Nephron (organoid): ENCODE measurements around the gene PRKCA.
A peak's percentile ranks its signal among the peaks of the same experiment; 100 is the strongest.

ENCODE experiments used
- H3K27ac Mint-ChIP-seq, 3 experiments: 2 replicates each; pipeline ENCODE4 v1.8.0; 2020; ENCODE audit warnings: mixed read lengths in 3 of 3, mild to moderate bottlenecking in 2 of 3, moderate library complexity in 1 of 3
- H3K27me3 Mint-ChIP-seq: 2 replicates; pipeline ENCODE4 v1.8.0; 2021; ENCODE audit warnings: low read depth, mild to moderate bottlenecking, moderate library complexity, mixed read lengths
- H3K36me3 Mint-ChIP-seq: 2 replicates; pipeline ENCODE4 v1.8.0; 2020; ENCODE audit warnings: low read depth, mixed read lengths
- H3K4me1 Mint-ChIP-seq: 2 replicates; pipeline ENCODE4 v1.8.0; 2020; ENCODE audit warnings: mixed read lengths
- H3K4me3 Mint-ChIP-seq, 3 experiments: 2 replicates each; pipeline ENCODE4 v1.8.0; 2020; ENCODE audit warnings: mild to moderate bottlenecking in 3 of 3, mixed read lengths in 3 of 3, moderate library complexity in 2 of 3
- H3K9me3 Mint-ChIP-seq: 2 replicates; pipeline ENCODE4 v1.8.0; 2020; ENCODE audit warnings: mixed read lengths
- TF ChIP-seq, protein P1 (sequence below), 3 experiments: fragments of 200-600 bp; sonication (generic); IDR thresholded peaks; one replicate each; pipeline ENCODE4 v1.5.0; 2021; ENCODE audit warnings: antibody characterized with exemption in 3 of 3; ENCODE audit not compliant: unreplicated experiment in 3 of 3

The PRKCA gene

DNA sequence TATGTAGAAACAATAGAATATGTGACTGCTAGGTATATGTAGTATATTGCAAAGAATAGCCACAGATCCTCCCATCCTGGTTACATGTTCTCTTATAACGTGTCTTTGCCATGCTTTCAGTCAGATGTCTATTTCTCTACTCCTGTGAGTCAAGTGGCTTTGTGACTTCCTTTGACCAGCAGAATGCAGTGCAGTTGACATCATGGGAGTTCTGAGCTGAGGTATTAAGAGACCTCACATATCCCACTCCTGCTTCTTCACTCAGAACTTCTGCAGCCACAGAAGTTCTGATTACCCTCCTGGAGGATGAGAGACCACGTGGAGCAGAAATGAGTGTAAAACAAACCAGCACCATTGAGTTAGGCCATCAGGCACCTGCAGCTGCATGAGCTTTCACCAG, 222.5 kb downstream of the PRKCA start:
- no peaks in the 10 kb centered on the region for H3K36me3 Mint-ChIP-seq
- H3K27me3 Mint-ChIP-seq = no peaks in the 10 kb centered on the region
- peak overlapping the region in 1 of 3 experiments; percentile 59 for H3K27ac Mint-ChIP-seq
- H3K4me3 Mint-ChIP-seq = no peak overlapping the region
- peaks cover 35% of the 10 kb centered on the region for H3K4me1 Mint-ChIP-seq
- no peaks in the 10 kb centered on the region for H3K9me3 Mint-ChIP-seq
- TF ChIP-seq, protein P1, sequence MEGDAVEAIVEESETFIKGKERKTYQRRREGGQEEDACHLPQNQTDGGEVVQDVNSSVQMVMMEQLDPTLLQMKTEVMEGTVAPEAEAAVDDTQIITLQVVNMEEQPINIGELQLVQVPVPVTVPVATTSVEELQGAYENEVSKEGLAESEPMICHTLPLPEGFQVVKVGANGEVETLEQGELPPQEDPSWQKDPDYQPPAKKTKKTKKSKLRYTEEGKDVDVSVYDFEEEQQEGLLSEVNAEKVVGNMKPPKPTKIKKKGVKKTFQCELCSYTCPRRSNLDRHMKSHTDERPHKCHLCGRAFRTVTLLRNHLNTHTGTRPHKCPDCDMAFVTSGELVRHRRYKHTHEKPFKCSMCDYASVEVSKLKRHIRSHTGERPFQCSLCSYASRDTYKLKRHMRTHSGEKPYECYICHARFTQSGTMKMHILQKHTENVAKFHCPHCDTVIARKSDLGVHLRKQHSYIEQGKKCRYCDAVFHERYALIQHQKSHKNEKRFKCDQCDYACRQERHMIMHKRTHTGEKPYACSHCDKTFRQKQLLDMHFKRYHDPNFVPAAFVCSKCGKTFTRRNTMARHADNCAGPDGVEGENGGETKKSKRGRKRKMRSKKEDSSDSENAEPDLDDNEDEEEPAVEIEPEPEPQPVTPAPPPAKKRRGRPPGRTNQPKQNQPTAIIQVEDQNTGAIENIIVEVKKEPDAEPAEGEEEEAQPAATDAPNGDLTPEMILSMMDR (IDR thresholded peaks at IDR 0.05; ENCODE audit: unreplicated experiment in 3 of 3) = no peak

- TF ChIP-seq, protein P1 (IDR thresholded peaks at IDR 0.05; ENCODE audit: unreplicated experiment in 3 of 3) = no peak
- Mint-ChIP-seq H3K27ac (no peak overlapping the region), H3K9me3 (no peaks in the 10 kb centered on the region), H3K27me3 (no peaks in the 10 kb centered on the region), H3K36me3 (no peaks in the 10 kb centered on the region), H3K4me1 (peaks cover 35% of the 10 kb centered on the region), H3K4me3 (no peak overlapping the region)
Observed at GRCh38 chr17:66525338-66525737, 222.9 kb downstream of the PRKCA start.

- no peaks in the 10 kb centered on the region for H3K9me3 Mint-ChIP-seq
Observed at GRCh38 chr17:66526827-66527226, 224.4 kb downstream of the PRKCA start.

GRCh38 chr17:66527335-66527734, 224.9 kb downstream of the PRKCA start:
- Mint-ChIP-seq H3K27ac (no peak overlapping the region), H3K4me3 (no peak overlapping the region), H3K4me1 (peaks cover 19% of the 10 kb centered on the region), H3K27me3 (no peaks in the 10 kb centered on the region), H3K36me3 (no peaks in the 10 kb centered on the region), H3K9me3 (no peaks in the 10 kb centered on the region)
- TF ChIP-seq, protein P1 (IDR thresholded peaks at IDR 0.05; ENCODE audit: unreplicated experiment in 3 of 3) = no peak

More at GRCh38 chr17:66526827-66527226, 224.4 kb downstream of the PRKCA start:
- Mint-ChIP-seq H3K4me1 (peaks cover 24% of the 10 kb centered on the region), H3K27ac (no peak overlapping the region), H3K4me3 (no peak overlapping the region), H3K36me3 (no peaks in the 10 kb centered on the region), H3K27me3 (no peaks in the 10 kb centered on the region)
- TF ChIP-seq, protein P1 (IDR thresholded peaks at IDR 0.05; ENCODE audit: unreplicated experiment in 3 of 3) = no peak

- Mint-ChIP-seq H3K36me3 (no peaks in the 10 kb centered on the region), H3K27ac (no peak overlapping the region)
Observed at GRCh38 chr17:66531851-66532295, 229.5 kb downstream of the PRKCA start.

DNA sequence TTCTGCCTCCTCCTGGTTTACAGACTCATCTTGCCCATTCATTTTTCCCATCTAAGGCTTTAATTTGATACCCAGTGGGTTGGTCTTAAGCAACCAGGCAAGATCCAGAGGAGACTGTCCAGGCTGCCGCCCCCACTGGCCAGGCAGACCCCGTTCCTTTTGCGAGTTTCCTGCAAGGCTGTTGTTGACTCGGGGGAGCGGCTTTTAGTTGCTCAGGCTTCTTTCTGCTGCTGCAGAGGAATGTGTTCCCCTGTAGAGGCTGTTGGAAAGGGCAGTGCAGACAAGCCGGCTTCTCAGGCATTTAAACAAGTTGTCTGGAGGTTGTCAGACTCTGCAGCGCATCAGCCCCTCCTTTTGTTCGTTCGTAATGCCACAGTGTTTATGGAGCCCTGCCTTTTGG, 231.2 kb downstream of the PRKCA start:
- peaks cover 8% of the 10 kb centered on the region for H3K27me3 Mint-ChIP-seq
- H3K4me3 Mint-ChIP-seq = peak overlapping the region in 2 of 3 experiments; percentile 41 to 42
- TF ChIP-seq, protein P1 (IDR thresholded peaks at IDR 0.05; ENCODE audit: unreplicated experiment in 3 of 3) = peak in 2 of 3 experiments; percentile 12 to 22
- H3K36me3 Mint-ChIP-seq = no peaks in the 10 kb centered on the region
- peak overlapping the region; percentile 83 to 92 (median 91) for H3K27ac Mint-ChIP-seq
- peaks cover 33% of the 10 kb centered on the region for H3K4me1 Mint-ChIP-seq
- no peaks in the 10 kb centered on the region for H3K9me3 Mint-ChIP-seq

More at GRCh38 chr17:66531851-66532295, 229.5 kb downstream of the PRKCA start:
- TF ChIP-seq, protein P1 (IDR thresholded peaks at IDR 0.05; ENCODE audit: unreplicated experiment in 3 of 3) = no peak
- peaks cover 33% of the 10 kb centered on the region for H3K4me1 Mint-ChIP-seq
- no peak overlapping the region for H3K4me3 Mint-ChIP-seq
- H3K27me3 Mint-ChIP-seq = peaks cover 8% of the 10 kb centered on the region
- H3K9me3 Mint-ChIP-seq = no peaks in the 10 kb centered on the region
